Sigmoid colon (tissue), 4 donors: ENCODE data around the gene WNK2.

Source experiments
- CTCF ChIP-seq, 4 experiments: fragments of 450-650 bp in 3 of 4; fragments of 200-600 bp in 1 of 4; IDR thresholded peaks; one replicate each; pipeline ENCODE4 v1.5.1; 2016 to 2019; ENCODE audit warnings: antibody characterized with exemption in 4 of 4, mild to moderate bottlenecking in 3 of 4, moderate library complexity in 2 of 4
- EP300 ChIP-seq, 4 donors: sonication (generic); formaldehyde crosslinking; IDR thresholded peaks; one replicate each; pipeline ENCODE4 v1.6.1; 2017; ENCODE audit warnings: antibody characterized with exemption in 4 of 4
- POLR2AphosphoS5 ChIP-seq, 4 donors: sonication (generic); formaldehyde crosslinking; IDR thresholded peaks; one replicate each; pipeline ENCODE4 v1.6.1; 2017; ENCODE audit warnings: antibody characterized with exemption in 4 of 4

- TF ChIP-seq CTCF (IDR thresholded peaks at IDR 0.05) (no peak), EP300 (IDR thresholded peaks at IDR 0.05) (no peak), POLR2AphosphoS5 (IDR thresholded peaks at IDR 0.05) (no peak)
These were observed 26.5 kb downstream of the WNK2 start for GRCh38 chr9:93210324-93210973.
